SKM-1 treated with dmso at 0.1 percent for 144 hours (cell line): Measurements from ENCODE around the gene ELP5.

Experiments
- DNase-seq: peaks from one replicate; lab custom pipeline; 2025; ENCODE audit not compliant: unreplicated experiment; lab: John Stamatoyannopoulos, UW

Gene ELP5

DNA sequence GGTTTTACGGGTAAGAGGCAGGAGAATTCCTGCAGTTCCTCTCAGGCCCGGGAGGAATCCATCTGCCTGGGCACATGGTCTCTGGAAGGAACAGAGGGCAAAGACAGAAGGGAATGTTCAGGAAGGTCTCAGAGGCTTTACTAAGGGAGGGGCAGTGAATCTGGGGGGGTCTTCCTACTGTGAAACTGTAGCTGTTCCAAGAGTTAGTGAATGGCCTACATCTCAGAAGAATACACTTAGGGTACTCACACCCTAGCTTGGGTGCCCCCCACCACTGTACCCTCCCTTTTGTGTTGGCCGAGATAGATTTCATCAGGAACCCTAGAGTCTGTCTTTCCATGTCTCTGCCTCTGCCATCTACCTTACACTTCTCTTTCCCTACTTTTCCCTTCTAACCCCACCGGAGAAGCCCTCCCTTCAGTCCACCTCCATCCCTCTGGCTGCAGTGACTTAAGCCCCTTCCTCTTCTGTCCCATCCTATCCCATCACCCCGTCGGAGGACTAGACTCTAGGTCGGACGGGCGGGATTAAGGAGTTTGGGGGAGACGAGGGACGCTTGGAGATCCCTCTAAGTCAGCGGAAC lies 32.7 kb upstream of the ELP5 start:
- DNase-seq, result no peak

DNA sequence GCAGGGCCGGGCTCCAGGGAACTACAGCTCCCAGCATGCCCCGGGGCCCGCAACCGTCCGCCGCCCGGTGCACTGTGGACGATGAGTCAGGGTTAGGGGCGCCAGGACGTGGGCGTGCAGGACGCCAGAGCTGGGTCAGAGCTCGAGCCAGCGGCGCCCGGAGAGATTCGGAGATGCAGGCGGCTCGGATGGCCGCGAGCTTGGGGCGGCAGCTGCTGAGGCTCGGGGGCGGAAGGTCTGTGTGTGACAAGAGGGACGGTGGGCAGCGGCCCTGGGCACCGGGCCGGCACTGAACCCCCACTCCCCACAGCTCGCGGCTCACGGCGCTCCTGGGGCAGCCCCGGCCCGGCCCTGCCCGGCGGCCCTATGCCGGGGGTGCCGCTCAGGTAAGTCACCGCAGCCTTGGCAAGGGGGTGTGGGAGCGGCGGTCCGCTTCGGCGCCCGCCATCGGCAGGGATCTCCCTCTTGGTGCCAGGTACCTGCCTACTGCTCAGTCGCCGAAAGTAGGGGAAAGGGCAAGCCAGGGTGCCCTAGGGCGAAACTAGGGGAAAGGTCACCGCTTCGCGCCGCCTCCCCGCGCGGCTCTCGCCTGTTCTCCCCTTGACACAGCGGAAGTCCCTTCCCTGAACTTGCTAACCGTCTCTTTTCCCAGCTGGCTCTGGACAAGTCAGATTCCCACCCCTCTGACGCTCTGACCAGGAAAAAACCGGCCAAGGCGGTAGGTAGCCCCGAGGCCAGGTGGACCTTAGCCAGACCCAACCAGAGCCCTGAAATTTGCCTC lies 32.0 kb upstream of the ELP5 start, which contains the start of the genes ACADVL and DLG4:
TSS of gene ACADVL (plus strand) at position 127 of the 781 bp plus-strand sequence. CDS start at position 174, 47 bp downstream.
TSS of gene DLG4 (minus strand) at position 25 of the 781 bp plus-strand sequence.
- peak; percentile 48 for DNase-seq

DNA sequence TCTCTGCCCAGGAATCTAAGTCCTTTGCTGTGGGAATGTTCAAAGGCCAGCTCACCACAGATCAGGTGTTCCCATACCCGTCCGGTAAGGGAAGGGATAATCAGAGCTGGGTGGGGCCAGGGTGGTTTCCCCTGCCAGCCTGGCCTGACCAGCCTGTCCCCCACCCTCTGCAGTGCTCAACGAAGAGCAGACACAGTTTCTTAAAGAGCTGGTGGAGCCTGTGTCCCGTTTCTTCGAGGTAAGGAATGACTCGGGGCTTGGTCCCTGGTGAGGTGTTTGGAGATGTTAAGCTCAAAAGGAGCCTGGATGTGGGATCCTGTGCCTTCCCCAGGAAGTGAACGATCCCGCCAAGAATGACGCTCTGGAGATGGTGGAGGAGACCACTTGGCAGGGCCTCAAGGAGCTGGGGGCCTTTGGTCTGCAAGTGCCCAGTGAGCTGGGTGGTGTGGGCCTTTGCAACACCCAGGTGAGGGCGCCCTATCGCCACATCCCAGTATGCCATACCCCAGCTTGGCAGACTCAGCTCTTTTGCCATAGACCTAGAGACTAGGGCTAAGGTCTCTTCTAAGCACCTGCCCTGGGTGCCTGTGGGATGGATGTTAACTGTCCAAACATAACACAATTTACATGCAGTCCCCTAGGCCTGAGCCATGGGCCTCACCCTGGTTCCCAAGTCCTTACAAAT lies 31.3 kb upstream of the ELP5 start:
- no peak for DNase-seq

DNA sequence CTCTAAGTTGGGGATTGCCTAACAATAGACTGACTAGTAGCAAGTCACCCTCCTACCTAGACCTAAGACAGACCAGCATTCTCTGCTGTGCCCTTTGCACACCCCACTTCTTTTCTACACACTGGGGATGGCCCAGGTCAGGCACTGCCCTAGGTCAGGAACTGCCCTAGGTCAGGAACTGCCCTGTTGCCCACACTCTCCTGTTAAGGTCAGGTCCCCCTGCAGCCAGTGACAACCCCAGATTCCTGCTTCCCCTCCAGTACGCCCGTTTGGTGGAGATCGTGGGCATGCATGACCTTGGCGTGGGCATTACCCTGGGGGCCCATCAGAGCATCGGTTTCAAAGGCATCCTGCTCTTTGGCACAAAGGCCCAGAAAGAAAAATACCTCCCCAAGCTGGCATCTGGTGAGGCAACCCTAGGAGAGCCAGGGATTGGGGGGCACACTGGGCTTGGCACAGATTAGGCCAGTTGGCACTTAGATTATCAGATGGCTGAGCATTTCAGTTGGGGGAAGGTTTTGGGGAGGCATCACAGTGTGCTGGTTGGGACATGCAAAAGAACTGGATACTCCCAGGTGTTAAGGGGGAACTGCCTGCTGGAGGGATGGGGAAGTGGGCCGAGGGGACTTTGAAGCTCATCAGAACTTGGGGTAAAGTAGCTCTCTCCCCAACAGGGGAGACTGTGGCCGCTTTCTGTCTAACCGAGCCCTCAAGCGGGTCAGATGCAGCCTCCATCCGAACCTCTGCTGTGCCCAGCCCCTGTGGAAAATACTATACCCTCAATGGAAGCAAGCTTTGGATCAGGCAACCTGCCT lies 30.5 kb upstream of the ELP5 start:
- DNase-seq, result no peak

DNA sequence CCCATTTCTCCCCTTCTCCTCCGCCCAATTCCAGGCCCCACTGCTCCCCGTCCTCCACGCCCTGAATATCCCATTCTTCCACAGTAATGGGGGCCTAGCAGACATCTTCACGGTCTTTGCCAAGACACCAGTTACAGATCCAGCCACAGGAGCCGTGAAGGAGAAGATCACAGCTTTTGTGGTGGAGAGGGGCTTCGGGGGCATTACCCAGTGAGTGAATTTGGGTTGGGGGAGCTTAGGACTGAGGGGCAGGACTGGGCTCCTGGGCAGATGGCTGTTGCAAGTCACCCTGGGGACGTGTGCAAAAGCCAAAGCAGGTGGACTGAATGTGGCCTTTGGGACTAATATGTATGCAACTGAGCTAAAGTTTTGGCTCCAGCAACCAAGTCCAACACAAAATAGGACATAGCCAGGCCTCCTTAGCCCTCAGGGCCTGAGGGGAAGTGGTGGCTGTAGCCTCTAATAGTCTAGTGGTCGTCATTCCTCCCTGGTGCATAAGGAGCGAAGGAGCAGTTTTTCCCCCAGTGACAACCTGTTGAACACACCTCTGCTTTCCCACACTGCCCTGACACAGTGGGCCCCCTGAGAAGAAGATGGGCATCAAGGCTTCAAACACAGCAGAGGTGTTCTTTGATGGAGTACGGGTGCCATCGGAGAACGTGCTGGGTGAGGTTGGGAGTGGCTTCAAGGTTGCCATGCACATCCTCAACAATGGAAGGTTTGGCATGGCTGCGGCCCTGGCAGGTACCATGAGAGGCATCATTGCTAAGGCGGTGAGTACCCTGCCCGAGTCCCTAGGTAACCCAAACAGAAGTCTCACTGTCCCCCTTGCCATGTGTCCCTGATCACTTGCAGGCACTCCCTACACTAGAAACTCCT lies 29.7 kb upstream of the ELP5 start:
- DNase-seq, result no peak

DNA sequence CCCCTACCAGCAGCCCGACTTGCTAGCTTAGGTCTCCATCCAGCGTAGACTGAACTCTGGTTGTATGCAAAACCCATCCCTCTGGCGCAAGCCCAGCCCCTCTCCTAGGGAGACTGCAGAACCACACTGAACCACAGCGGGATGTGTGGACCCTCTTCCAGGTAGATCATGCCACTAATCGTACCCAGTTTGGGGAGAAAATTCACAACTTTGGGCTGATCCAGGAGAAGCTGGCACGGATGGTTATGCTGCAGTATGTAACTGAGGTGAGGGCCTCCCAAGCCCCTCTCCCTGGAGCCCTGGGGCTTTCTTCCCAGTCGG lies 29.1 kb upstream of the ELP5 start:
- DNase-seq, result no peak

DNA sequence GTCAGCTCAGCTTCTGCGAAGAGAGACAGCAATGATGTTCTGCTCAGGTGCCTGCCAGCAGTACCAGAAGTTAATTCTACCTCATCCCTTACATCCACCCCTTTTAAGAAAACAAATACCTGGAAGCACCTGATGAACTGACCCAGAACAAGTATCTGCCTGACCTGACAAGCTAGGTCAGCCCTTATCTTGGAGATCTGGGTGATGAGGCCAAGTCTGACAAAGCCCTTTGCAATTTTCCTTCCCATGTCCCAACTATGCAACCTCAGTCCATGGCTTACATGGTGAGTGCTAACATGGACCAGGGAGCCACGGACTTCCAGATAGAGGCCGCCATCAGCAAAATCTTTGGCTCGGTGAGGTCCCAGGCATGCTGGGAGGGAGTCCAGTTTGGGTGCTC lies 28.6 kb upstream of the ELP5 start:
- DNase-seq, result no peak

DNA sequence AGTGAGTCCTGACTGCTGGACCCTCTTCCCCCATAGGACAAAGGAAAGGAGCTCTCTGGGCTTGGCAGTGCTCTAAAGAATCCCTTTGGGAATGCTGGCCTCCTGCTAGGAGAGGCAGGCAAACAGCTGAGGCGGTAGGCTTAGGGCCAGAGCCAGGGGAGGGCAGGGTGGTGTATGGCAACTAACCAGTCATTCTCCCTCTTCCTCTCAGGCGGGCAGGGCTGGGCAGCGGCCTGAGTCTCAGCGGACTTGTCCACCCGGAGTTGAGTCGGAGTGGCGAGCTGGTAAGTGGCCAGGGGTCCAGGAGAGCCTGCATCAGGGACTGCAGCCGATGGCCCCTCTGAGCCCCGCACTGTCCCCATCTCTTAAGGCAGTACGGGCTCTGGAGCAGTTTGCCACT lies 27.9 kb upstream of the ELP5 start:
- no peak for DNase-seq

DNA sequence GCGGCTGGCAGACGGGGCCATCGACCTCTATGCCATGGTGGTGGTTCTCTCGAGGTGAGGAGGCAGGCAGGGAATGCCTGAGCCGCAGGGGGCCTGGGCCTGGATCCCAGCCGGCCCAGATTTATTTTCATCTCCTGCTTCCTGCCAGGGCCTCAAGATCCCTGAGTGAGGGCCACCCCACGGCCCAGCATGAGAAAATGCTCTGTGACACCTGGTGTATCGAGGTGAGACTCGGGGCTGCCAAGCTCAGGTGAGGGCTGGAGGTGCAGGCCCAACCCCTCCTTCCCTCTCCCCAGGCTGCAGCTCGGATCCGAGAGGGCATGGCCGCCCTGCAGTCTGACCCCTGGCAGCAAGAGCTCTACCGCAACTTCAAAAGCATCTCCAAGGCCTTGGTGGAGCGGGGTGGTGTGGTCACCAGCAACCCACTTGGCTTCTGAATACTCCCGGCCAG lies 27.3 kb upstream of the ELP5 start:
- no peak for DNase-seq

DNA sequence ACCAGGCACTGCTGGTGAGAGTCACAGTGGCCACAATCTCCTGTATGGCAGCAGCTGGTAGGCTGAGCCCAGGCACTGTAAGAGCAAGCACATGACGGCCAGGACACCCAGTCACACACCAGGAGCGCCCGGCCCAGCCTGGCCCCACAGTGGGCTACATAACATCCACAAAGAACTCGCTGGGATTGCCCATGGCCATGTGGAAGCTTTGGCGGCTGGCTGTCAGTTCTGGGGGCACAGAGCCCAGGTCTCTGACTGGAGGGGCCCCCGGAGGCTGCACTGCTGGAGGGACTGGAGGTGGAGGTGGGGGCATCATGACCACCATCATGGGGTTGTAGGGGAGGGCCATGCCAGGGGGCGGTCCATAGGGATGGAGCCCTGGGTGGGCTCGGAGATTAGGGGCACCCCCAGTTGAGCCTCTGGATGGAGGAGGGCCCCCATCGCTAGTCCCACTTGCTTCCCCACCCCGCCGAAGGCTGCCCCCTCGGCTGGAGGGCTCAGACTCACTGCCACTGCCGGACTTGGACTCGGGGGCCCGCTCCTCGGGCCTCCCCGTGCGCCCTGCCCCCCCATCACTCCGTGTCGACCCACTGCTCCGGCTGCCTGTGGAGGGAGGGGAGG lies 26.2 kb upstream of the ELP5 start:
- DNase-seq, result no peak

DNA sequence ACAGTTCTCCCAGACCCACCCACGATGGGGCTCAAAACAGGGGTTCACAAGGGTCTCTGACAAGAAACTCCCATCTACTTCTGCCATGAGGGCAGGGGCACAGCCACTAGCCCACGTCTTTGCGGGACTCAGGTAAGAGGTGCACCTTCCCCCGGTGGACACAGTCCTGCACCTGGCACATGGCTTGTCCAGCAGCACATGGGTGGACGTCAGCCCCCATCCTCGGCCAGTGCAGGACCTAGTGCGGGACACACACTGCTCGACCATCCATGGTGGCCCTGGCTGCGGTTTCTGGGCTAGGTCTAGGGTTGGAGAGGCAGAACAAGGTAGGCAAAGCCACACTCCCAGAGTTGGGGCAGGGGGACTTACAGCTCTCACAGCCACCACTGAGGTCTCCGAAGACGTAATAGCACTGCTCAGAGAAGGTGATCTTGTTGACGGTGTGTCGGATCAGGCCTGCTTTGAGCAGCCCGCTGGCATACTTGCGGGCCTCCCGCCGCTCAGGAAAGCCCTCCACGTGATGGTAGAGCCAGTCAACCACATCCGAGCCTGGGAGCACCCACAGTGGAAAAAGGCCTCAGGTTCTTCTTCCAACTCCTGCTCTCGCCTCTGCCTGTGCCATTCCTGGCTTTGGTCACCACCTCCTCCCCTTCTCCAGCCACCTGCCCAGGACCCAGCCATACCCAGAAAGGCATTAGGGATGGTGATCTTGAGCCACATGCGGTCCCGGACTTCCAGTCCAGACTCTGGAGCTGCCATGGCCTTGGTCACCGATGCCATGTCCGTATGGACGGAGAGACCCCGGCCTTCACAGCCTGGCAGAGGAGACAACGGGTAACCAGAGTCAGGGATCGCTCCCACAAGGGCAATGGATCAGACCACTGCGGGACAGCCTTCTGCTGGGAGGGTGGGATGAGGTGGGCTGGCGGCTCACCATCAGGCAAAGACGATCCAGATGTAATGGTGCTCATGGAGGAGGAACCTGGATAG lies 25.0 kb upstream of the ELP5 start:
- no peak for DNase-seq

DNA sequence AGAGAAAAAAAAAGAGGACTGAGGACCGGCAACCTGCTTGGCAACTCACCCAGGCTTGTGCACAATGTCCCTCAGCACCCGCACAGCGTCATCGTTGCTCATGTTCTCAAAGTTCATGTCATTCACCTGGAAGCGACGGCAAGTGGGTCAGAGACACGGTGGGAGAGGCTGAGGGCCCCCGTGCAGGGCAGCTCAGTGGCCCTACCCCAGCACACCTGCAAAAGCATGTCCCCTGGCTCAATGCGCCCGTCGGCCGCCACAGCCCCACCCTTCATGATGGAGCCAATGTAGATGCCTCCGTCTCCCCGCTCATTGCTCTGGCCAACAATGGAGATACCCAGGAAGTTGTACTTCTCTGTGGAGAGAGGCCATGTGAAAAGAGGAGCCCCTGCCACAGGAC lies 23.1 kb upstream of the ELP5 start:
- DNase-seq, result no peak

DNA sequence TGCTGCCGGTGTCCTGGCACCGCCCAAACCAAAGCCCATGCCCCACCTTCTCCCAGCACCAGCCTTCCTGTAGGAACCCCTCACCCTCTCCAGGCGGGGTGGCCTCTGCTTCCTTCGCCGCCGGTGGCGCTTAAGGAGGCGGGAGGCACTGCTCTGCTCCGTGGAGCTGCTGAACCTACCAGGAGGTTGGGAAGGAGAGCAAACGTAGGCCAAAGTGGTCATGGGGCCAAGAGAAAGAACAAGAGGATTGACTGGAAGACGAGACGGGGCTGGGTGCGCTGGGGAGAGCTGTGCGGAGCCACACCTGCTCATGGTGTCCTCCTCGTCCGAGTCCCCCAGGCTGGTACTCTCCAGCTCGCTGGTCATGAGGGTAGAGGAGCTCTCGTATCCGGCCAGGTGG lies 22.5 kb upstream of the ELP5 start:
- DNase-seq, result no peak

DNA sequence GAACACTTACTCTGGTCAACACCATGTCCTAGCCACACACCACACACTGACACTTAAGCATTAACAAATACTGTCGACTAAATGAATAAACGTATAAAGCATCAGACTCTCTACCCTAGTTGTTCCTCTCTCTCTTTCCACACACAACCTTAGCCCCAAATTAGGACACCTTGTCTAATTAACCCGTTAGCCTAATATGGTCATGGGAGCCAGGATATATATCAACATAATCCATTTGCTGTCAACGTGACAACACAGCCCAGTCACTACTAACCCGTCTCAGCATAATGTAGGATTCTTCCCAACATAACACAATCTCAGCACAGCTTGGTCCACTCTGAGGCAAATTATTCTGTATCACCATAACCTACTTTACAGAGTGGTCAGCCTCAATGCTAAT lies 19.9 kb upstream of the ELP5 start:
- DNase-seq, result no peak

DNA sequence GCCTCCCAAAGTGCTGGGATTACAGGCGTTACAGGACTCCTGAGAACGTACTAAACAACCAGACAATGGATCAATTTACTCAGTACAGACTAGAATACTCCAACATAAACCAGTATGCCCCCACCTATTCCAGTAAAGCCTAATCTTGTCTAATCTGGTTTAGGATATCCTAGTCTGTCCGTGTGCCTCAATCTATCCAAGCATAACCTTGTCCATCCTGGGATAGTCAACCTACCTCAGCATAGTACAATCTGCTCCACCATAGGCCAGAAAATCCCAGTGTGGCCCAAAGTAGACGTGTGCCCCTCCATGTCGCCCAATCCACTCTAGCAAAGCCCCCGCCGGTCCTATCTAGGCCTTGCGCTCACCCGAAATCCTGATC lies 18.3 kb upstream of the ELP5 start:
- DNase-seq, result no peak

DNA sequence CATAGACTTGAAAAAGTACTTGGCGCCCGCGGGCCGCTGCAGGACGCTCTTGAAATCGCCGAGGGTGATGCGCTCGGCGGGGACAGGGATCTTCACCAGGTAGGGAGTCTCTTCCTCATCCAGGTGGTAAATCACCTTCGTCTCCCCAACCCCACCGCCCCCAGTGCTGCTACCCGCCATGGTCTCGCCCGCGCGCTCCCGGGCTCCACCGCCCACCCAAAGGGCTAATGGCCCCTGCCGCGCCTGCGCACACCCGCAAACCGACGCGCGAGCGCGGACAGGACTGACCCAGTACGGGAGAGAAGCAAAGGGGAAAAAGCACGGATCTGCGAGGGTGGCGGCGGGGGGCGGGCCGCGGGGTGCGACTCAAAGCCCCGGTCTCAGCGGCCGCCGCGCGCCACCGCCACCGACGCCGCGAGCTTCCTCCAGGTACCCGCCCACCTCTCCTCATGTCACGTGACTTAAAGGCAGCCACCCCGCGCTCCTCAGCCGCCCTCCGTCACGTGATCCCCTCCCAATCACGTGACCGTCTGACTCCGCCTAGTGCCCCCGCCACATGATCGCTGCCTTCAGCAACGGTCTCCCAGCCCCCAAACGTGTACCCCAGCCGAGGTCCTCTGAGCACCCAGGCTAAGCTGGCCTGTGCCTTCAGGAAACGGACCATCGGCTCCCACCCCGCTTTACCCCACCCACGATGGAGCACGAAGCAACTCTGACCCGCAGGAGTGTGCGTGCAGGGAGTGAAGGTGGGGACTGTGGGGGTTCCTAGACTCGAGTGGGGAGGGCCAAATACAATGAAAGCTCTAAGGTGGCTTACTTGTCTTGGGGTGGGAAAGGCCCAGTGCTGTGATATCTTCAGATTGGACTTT lies 17.7 kb upstream of the ELP5 start, which contains the start of gene DVL2:
TSS of gene DVL2 (minus strand) at position 435 of the 869 bp plus-strand sequence. CDS start at position 180, 255 bp downstream.
- peak; percentile 85 for DNase-seq
